Transverse colon (tissue), 4 donors: ENCODE results near the gene SIGLEC10.
"Not testable (repeated sequence)": the region's sequence is repeated elsewhere in the genome, so short reads cannot be mapped to it uniquely, and the experiment has no call there.

Experiments
- EP300 ChIP-seq: sonication (generic); formaldehyde crosslinking; IDR thresholded peaks from one replicate; pipeline ENCODE4 v1.6.1; 2017; ENCODE audit warnings: antibody characterized with exemption, low read depth
- POLR2A ChIP-seq: fragments of 450-650 bp; IDR thresholded peaks from one replicate; pipeline ENCODE4 v1.6.1; 2016; ENCODE audit warnings: antibody characterized with exemption, mild to moderate bottlenecking, moderate library complexity
- POLR2AphosphoS5 ChIP-seq, 3 donors: sonication (generic); formaldehyde crosslinking; IDR thresholded peaks; one replicate each; pipeline ENCODE4 v1.6.1; 2016; ENCODE audit warnings: antibody characterized with exemption in 3 of 3
- TF ChIP-seq, protein P1 (sequence below), 5 experiments: fragments of 200-600 bp in 3 of 5; fragments of 450-650 bp in 2 of 5; sonication (generic) in 3 of 5; IDR thresholded peaks; 1 replicate in 2 of 5; 2 replicates in 3 of 5; pipeline ENCODE4 v1.5.1; 2016 to 2017; ENCODE audit warnings: antibody characterized with exemption in 5 of 5, inconsistent platforms in 3 of 5, mild to moderate bottlenecking in 2 of 5, moderate library complexity in 1 of 5

GRCh38 chr19:51420511-51420910 is 3.1 kb upstream of the SIGLEC10 start:
- TF ChIP-seq, protein P1, sequence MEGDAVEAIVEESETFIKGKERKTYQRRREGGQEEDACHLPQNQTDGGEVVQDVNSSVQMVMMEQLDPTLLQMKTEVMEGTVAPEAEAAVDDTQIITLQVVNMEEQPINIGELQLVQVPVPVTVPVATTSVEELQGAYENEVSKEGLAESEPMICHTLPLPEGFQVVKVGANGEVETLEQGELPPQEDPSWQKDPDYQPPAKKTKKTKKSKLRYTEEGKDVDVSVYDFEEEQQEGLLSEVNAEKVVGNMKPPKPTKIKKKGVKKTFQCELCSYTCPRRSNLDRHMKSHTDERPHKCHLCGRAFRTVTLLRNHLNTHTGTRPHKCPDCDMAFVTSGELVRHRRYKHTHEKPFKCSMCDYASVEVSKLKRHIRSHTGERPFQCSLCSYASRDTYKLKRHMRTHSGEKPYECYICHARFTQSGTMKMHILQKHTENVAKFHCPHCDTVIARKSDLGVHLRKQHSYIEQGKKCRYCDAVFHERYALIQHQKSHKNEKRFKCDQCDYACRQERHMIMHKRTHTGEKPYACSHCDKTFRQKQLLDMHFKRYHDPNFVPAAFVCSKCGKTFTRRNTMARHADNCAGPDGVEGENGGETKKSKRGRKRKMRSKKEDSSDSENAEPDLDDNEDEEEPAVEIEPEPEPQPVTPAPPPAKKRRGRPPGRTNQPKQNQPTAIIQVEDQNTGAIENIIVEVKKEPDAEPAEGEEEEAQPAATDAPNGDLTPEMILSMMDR (IDR thresholded peaks at IDR 0.05): not testable (repeated sequence)
- TF ChIP-seq POLR2A; EP300; POLR2AphosphoS5 (IDR thresholded peaks at IDR 0.05): not testable (repeated sequence)
